BJ (cell line): ENCODE measurements around the gene RNF213. TPM values are rescaled to one million over a fixed set of nuclear protein-coding genes. Genes with fewer than 3 reads are reported as not detected.
A peak's percentile ranks its signal among the peaks of the same experiment; 100 is the strongest.

Source experiments
- CTCF ChIA-PET: fragments of 350-600 bp; formaldehyde crosslinking; extraction: SDS; loops from one replicate; lab custom pipeline; 2021; ENCODE audit warnings: antibody characterized with exemption, inconsistent platforms; lab: Yijun Ruan, JAX
- POLR2A ChIA-PET: fragments of 300-600 bp; sonication (Branson Sonifier 250); formaldehyde crosslinking; extraction: SDS; loops from one replicate; lab custom pipeline; 2021; ENCODE audit warnings: antibody characterized with exemption; lab: Charles Lee
- DNase-seq: peaks from one replicate; pipeline ENCODE4 v3.0.0-alpha.2; 2011; ENCODE audit warnings: low read depth
- H3K27me3 ChIP-seq: 2 replicates; pipeline ENCODE4 v1.6.0; 2011; ENCODE audit warnings: low read length; ENCODE audit not compliant: control insufficient read depth, insufficient read depth
- H3K36me3 ChIP-seq: 2 replicates; pipeline ENCODE4 v1.5.1; 2011; ENCODE audit warnings: low read length; ENCODE audit not compliant: control insufficient read depth, insufficient read depth
- H3K4me3 ChIP-seq: 2 replicates; pipeline ENCODE4 v1.5.1; 2011; ENCODE audit warnings: low read depth, mild to moderate bottlenecking, control low read depth, low read length
- CTCF ChIP-seq: IDR thresholded peaks from 2 replicates; pipeline ENCODE4 v1.5.1; 2011; ENCODE audit warnings: low read depth, mild to moderate bottlenecking, control low read depth, inconsistent platforms, low read length, moderate library complexity; ENCODE audit not compliant: insufficient read depth
- polyA plus RNA-seq: library from polyadenylated mRNA; depleted of rRNA; stranded (reverse); fragments of >200 nt; gene quantifications from 2 replicates; pipeline ENCODE4 v1.2.3, GENCODE V29; 2011

Gene RNF213
- polyA plus RNA-seq, 1 experiment, result 53.1 TPM

- peaks cover 6% of the 10 kb centered on the region for H3K36me3 ChIP-seq
- no peaks in the 10 kb centered on the region for H3K27me3 ChIP-seq
- peak overlapping the region; percentile 31 for H3K4me3 ChIP-seq
- no peak for DNase-seq
- CTCF ChIA-PET, result interaction anchor here (1.5 kb wide), 1 partner anchor 159 kb away, joined by 3 read pairs; the partner anchor contains the start of gene GAA
- no peak for TF ChIP-seq CTCF
- POLR2A ChIA-PET, result no interaction called here
Measured at GRCh38 chr17:80260069-80260535, 550 bp upstream of the RNF213 start.

- ChIA-PET CTCF (interaction anchor here (1.6 kb wide), 1 partner anchor 115 kb away, joined by 3 read pairs; no protein-coding TSS in a partner anchor), POLR2A (no interaction called here)
- H3K36me3 ChIP-seq, result peaks cover 8% of the 10 kb centered on the region
- no peak for DNase-seq
- H3K27me3 ChIP-seq, result no peaks in the 10 kb centered on the region
- no peak for TF ChIP-seq CTCF
- peak overlapping the region; percentile 73 for H3K4me3 ChIP-seq
Measured at GRCh38 chr17:80261159-80261894, 675 bp downstream of the RNF213 start.

- Histone ChIP-seq H3K4me3 (peak overlapping the region; percentile 73), H3K27me3 (no peaks in the 10 kb centered on the region), H3K36me3 (peaks cover 8% of the 10 kb centered on the region)
- CTCF ChIA-PET, result interaction anchor here (1.6 kb wide), 1 partner anchor 116 kb away, joined by 3 read pairs; no protein-coding TSS in a partner anchor
- DNase-seq, result no peak
- no peak for TF ChIP-seq CTCF
- POLR2A ChIA-PET, result no interaction called here
Measured at GRCh38 chr17:80261895-80262279, 1.2 kb downstream of the RNF213 start.

- CTCF ChIA-PET, result interaction anchor here (1.6 kb wide), 1 partner anchor 116 kb away, joined by 3 read pairs; no protein-coding TSS in a partner anchor
- peak overlapping the region; percentile 73 for H3K4me3 ChIP-seq
- no peak for DNase-seq
- H3K36me3 ChIP-seq, result peaks cover 8% of the 10 kb centered on the region
- no peak for TF ChIP-seq CTCF
- no peaks in the 10 kb centered on the region for H3K27me3 ChIP-seq
- POLR2A ChIA-PET, result no interaction called here
Measured at GRCh38 chr17:80262291-80262690, 1.6 kb downstream of the RNF213 start.

GRCh38 chr17:80262775-80263244 lies 2.2 kb downstream of the RNF213 start:
- ChIA-PET POLR2A (no interaction called here), CTCF (interaction anchor here (1.3 to 1.6 kb wide), 2 partner anchors 68 to 116 kb away, joined by 3 read pairs; no protein-coding TSS in a partner anchor)
- DNase-seq, result no peak
- Histone ChIP-seq H3K27me3 (no peaks in the 10 kb centered on the region), H3K36me3 (peaks cover 8% of the 10 kb centered on the region), H3K4me3 (no peak overlapping the region)
- TF ChIP-seq CTCF, result no peak
